GM23338 (cell line): ENCODE results near the gene IGFBP6. TPM values are rescaled to one million over a fixed set of nuclear protein-coding genes. Genes with fewer than 3 reads are reported as not detected.

ENCODE experiments used
- ATAC-seq: fragments of 200-7000 bp; cut with Tn5 transposase; 3 replicates; pipeline ENCODE4 v1.9.1; 2020
- DNase-seq: peaks from one replicate; pipeline ENCODE4 v3.0.0-alpha.2; 2015; ENCODE audit warnings: low spot score
- H2AFZ ChIP-seq: fragments of 200-600 bp; sonication (generic); 2 replicates; pipeline ENCODE4 v1.8.0; 2016; ENCODE audit warnings: antibody characterized with exemption, mild to moderate bottlenecking, moderate library complexity
- H3F3A ChIP-seq: fragments of 200-600 bp; sonication (generic); replicated peaks from 2 replicates; pipeline ENCODE4 v1.8.0; 2017; ENCODE audit warnings: antibody characterized with exemption, mixed run types, low read depth
- H3K27ac ChIP-seq: fragments of 200-600 bp; sonication (generic); 2 replicates; pipeline ENCODE4 v1.6.1; 2016; ENCODE audit warnings: low read depth
- H3K27me3 ChIP-seq: fragments of 200-600 bp; sonication (generic); 2 replicates; pipeline ENCODE4 v1.8.0; 2016; ENCODE audit warnings: mild to moderate bottlenecking, mixed run types, moderate library complexity; ENCODE audit not compliant: insufficient read depth
- H3K36me3 ChIP-seq: fragments of 200-600 bp; sonication (generic); 2 replicates; pipeline ENCODE4 v1.8.0; 2016; ENCODE audit warnings: mild to moderate bottlenecking; ENCODE audit not compliant: insufficient read depth
- H3K4me1 ChIP-seq: fragments of 200-600 bp; sonication (generic); 2 replicates; pipeline ENCODE4 v1.8.0; 2016; ENCODE audit warnings: mild to moderate bottlenecking, moderate library complexity; ENCODE audit not compliant: insufficient read depth
- H3K4me2 ChIP-seq: fragments of 200-600 bp; sonication (generic); 2 replicates; pipeline ENCODE4 v1.7.1; 2017; ENCODE audit warnings: mixed run types
- H3K4me3 ChIP-seq: fragments of 200-600 bp; sonication (generic); 2 replicates; pipeline ENCODE4 v1.6.1; 2016; ENCODE audit warnings: mixed run types
- H3K79me2 ChIP-seq: fragments of 200-600 bp; sonication (generic); replicated peaks from 2 replicates; pipeline ENCODE4 v1.8.0; 2017; ENCODE audit warnings: mild to moderate bottlenecking; ENCODE audit not compliant: insufficient read depth
- H3K9me2 ChIP-seq: fragments of 200-600 bp; sonication (generic); 2 replicates; pipeline ENCODE4 v1.8.0; 2017; ENCODE audit not compliant: insufficient read depth
- H4K20me1 ChIP-seq: fragments of 200-600 bp; sonication (generic); replicated peaks from 2 replicates; pipeline ENCODE4 v1.8.0; 2017; ENCODE audit warnings: mild to moderate bottlenecking; ENCODE audit not compliant: insufficient read depth
- H3K27ac Mint-ChIP-seq: 2 replicates; pipeline ENCODE4 v1.8.0; 2020; ENCODE audit warnings: inconsistent platforms, mild to moderate bottlenecking, moderate library complexity, mixed read lengths
- H3K27me3 Mint-ChIP-seq: 3 replicates; pipeline ENCODE4 v1.8.0; 2022; ENCODE audit warnings: low read depth, mild to moderate bottlenecking, moderate library complexity, mixed read lengths, inconsistent platforms; ENCODE audit not compliant: insufficient read depth, poor library complexity
- H3K36me3 Mint-ChIP-seq: 3 replicates; pipeline ENCODE4 v1.8.0; 2021; ENCODE audit warnings: low read depth, mild to moderate bottlenecking, inconsistent platforms, moderate library complexity, mixed read lengths
- H3K4me1 Mint-ChIP-seq: 3 replicates; pipeline ENCODE4 v1.8.0; 2020; ENCODE audit warnings: mild to moderate bottlenecking, inconsistent platforms, mixed read lengths
- H3K4me3 Mint-ChIP-seq: 3 replicates; pipeline ENCODE4 v1.8.0; 2021; ENCODE audit warnings: moderate library complexity, mild to moderate bottlenecking, inconsistent platforms, mixed read lengths
- H3K9me3 Mint-ChIP-seq: 3 replicates; pipeline ENCODE4 v1.8.0; 2020; ENCODE audit warnings: moderate library complexity, mild to moderate bottlenecking, inconsistent platforms, mixed read lengths
- CREB1 ChIP-seq: fragments of 250-450 bp; sonication (Bioruptor Pico); IDR thresholded peaks from 2 replicates; pipeline ENCODE4 v1.5.0; 2020; ENCODE audit warnings: low read depth, mild to moderate bottlenecking, moderate library complexity
- EZH2 ChIP-seq: fragments of 200-600 bp; sonication (generic); IDR thresholded peaks from one replicate; pipeline ENCODE4 v1.8.0; 2017; ENCODE audit warnings: antibody characterized with exemption, mild to moderate bottlenecking, low read depth; ENCODE audit not compliant: unreplicated experiment
- EZH2phosphoT487 ChIP-seq: fragments of 200-600 bp; sonication (generic); IDR thresholded peaks from one replicate; pipeline ENCODE4 v1.8.1; 2018; ENCODE audit warnings: antibody characterized with exemption; ENCODE audit not compliant: unreplicated experiment
- POLR2AphosphoS5 ChIP-seq: IDR thresholded peaks from 2 replicates; pipeline ENCODE4 v1.6.1; 2016; ENCODE audit warnings: antibody characterized with exemption, low read depth
- STAT1 ChIP-seq: IDR thresholded peaks from one replicate; pipeline ENCODE4 v1.6.1; 2016; ENCODE audit warnings: antibody characterized with exemption; ENCODE audit not compliant: unreplicated experiment
- ZNF331 ChIP-seq: fragments of 250-450 bp; sonication (Bioruptor Pico); IDR thresholded peaks from 2 replicates; pipeline ENCODE4 v1.5.0; 2020; ENCODE audit warnings: low read depth, mild to moderate bottlenecking, moderate library complexity
- polyA plus RNA-seq: library from polyadenylated mRNA; unstranded; fragments of >200 nt; fragmentation: Nextera tagmentation; extraction: Ambion mirVana; gene quantifications from 2 replicates; pipeline ENCODE4 v1.2.1, GENCODE V29; 2016
- total RNA-seq: library from RNA; depleted of rRNA; stranded (reverse); fragments of >200 nt; shearing (Covaris generic); gene quantifications from 2 replicates; pipeline ENCODE4 v1.2.3, GENCODE V29; 2014
- TF ChIP-seq, protein P1 (sequence below): IDR thresholded peaks from one replicate; pipeline ENCODE4 v1.6.1; 2018; ENCODE audit warnings: antibody characterized with exemption; ENCODE audit not compliant: unreplicated experiment
- TF ChIP-seq, protein P2 (sequence below), 2 experiments: fragments of 200-600 bp in 1 of 2; sonication (generic) in 1 of 2; conservative IDR thresholded peaks; 2 replicates each; pipeline versions ENCODE4 v1.5.1 to v1.6.1; 2016 to 2017; ENCODE audit warnings: antibody characterized with exemption in 2 of 2, low read depth in 2 of 2, mild to moderate bottlenecking in 2 of 2, moderate library complexity in 1 of 2
- TF ChIP-seq, protein P3 (sequence below): fragments of 250-450 bp; sonication (Bioruptor Pico); IDR thresholded peaks from 2 replicates; pipeline ENCODE4 v1.5.0; 2020; ENCODE audit warnings: mild to moderate bottlenecking, moderate library complexity

IGFBP6 gene
- total and polyA plus RNA-seq, 2 experiments from 2014 or later = 14.7 to 16.6 TPM

DNA sequence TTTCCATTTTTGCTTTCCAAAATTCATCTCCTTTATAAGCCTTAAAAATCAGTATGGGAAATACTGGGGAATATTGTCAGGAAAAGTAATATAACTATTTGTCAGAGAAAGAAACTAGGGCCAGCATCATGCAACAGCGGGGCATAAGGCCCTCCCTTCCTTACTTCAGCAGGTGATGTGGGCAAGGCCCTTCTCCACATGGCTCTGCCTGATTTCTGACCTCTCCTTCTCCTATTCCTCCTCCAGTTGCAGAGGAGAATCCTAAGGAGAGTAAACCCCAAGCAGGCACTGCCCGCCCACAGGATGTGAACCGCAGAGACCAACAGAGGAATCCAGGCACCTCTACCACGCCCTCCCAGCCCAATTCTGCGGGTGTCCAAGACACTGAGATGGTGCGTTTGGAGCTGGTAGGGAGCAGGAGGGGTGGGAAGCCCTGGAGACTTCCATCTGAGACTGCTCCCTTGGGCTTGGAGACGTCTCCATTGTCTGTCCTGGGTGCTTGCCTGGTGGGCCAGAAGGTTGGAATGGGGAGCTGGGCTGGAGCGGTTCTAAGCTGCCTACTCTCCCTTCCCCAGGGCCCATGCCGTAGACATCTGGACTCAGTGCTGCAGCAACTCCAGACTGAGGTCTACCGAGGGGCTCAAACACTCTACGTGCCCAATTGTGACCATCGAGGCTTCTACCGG lies 3.1 kb downstream of the IGFBP6 start:
- no peak for ATAC-seq
- DNase-seq = no peak
- TF ChIP-seq EZH2 = no peak
- TF ChIP-seq CREB1 (CRISPR knock-in tag) = no peak
- TF ChIP-seq ZNF331 = no peak
- TF ChIP-seq EZH2phosphoT487 = no peak
- no peaks in the 10 kb centered on the region for H3K36me3 ChIP-seq
- no peak overlapping the region for H3K4me3 Mint-ChIP-seq
- H3F3A ChIP-seq = peaks cover 20% of the 10 kb centered on the region
- no peaks in the 10 kb centered on the region for H4K20me1 ChIP-seq
- H3K9me2 ChIP-seq = no peaks in the 10 kb centered on the region
- H3K4me1 ChIP-seq = peaks cover 20% of the 10 kb centered on the region
- H3K4me2 ChIP-seq = no peak overlapping the region
- no peaks in the 10 kb centered on the region for H3K79me2 ChIP-seq
- no peak overlapping the region for H2AFZ ChIP-seq
- no peaks in the 10 kb centered on the region; the same call in 2 of the 3 replicates for H3K36me3 Mint-ChIP-seq
- H3K27ac Mint-ChIP-seq = no peak overlapping the region
- H3K27me3 Mint-ChIP-seq = peaks cover 24% of the 10 kb centered on the region
- no peak overlapping the region for H3K4me3 ChIP-seq
- H3K4me1 Mint-ChIP-seq = peaks cover 36% of the 10 kb centered on the region
- H3K9me3 Mint-ChIP-seq = no peaks in the 10 kb centered on the region
- peaks cover 22% of the 10 kb centered on the region for H3K27me3 ChIP-seq
- H3K27ac ChIP-seq = no peak overlapping the region

DNA sequence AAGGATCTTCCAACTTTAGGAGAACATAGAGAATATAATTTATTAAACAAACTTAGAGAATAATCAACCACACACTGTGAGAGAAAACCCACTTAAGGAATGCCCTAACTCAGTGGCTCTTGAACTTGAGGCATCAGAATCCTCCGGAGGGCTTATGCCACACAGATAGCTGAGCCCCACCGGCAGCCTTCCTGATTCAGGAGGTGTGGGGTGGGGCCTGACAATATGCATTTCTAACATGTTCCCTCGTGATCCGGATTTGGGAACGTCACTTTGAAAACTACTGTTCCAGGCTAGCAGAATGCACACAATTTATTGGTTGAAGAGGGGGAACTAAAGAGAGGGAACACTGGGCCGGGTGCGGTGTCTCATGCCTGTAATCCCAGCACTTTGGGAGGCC lies 3.8 kb downstream of the IGFBP6 start:
- Histone ChIP-seq H3K79me2 (no peaks in the 10 kb centered on the region), H3K4me2 (no peak overlapping the region), H3K27ac (no peak overlapping the region), H2AFZ (no peak overlapping the region), H3F3A (peaks cover 15% of the 10 kb centered on the region), H3K4me1 (peaks cover 14% of the 10 kb centered on the region), H3K9me2 (no peaks in the 10 kb centered on the region), H3K4me3 (no peak overlapping the region), H4K20me1 (no peaks in the 10 kb centered on the region), H3K36me3 (no peaks in the 10 kb centered on the region), H3K27me3 (peaks cover 16% of the 10 kb centered on the region)
- ATAC-seq (no peak), DNase-seq (no peak)
- no peaks in the 10 kb centered on the region; the same call in 2 of the 3 replicates for H3K36me3 Mint-ChIP-seq
- no peak overlapping the region for H3K27ac Mint-ChIP-seq
- peaks cover 35% of the 10 kb centered on the region for H3K4me1 Mint-ChIP-seq
- no peak overlapping the region for H3K4me3 Mint-ChIP-seq
- no peaks in the 10 kb centered on the region for H3K9me3 Mint-ChIP-seq
- H3K27me3 Mint-ChIP-seq = peaks cover 29% of the 10 kb centered on the region
- TF ChIP-seq, protein P1, sequence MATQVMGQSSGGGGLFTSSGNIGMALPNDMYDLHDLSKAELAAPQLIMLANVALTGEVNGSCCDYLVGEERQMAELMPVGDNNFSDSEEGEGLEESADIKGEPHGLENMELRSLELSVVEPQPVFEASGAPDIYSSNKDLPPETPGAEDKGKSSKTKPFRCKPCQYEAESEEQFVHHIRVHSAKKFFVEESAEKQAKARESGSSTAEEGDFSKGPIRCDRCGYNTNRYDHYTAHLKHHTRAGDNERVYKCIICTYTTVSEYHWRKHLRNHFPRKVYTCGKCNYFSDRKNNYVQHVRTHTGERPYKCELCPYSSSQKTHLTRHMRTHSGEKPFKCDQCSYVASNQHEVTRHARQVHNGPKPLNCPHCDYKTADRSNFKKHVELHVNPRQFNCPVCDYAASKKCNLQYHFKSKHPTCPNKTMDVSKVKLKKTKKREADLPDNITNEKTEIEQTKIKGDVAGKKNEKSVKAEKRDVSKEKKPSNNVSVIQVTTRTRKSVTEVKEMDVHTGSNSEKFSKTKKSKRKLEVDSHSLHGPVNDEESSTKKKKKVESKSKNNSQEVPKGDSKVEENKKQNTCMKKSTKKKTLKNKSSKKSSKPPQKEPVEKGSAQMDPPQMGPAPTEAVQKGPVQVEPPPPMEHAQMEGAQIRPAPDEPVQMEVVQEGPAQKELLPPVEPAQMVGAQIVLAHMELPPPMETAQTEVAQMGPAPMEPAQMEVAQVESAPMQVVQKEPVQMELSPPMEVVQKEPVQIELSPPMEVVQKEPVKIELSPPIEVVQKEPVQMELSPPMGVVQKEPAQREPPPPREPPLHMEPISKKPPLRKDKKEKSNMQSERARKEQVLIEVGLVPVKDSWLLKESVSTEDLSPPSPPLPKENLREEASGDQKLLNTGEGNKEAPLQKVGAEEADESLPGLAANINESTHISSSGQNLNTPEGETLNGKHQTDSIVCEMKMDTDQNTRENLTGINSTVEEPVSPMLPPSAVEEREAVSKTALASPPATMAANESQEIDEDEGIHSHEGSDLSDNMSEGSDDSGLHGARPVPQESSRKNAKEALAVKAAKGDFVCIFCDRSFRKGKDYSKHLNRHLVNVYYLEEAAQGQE = no peak
- no peak for TF ChIP-seq STAT1
- no peak for TF ChIP-seq EZH2
- TF ChIP-seq, protein P2, sequence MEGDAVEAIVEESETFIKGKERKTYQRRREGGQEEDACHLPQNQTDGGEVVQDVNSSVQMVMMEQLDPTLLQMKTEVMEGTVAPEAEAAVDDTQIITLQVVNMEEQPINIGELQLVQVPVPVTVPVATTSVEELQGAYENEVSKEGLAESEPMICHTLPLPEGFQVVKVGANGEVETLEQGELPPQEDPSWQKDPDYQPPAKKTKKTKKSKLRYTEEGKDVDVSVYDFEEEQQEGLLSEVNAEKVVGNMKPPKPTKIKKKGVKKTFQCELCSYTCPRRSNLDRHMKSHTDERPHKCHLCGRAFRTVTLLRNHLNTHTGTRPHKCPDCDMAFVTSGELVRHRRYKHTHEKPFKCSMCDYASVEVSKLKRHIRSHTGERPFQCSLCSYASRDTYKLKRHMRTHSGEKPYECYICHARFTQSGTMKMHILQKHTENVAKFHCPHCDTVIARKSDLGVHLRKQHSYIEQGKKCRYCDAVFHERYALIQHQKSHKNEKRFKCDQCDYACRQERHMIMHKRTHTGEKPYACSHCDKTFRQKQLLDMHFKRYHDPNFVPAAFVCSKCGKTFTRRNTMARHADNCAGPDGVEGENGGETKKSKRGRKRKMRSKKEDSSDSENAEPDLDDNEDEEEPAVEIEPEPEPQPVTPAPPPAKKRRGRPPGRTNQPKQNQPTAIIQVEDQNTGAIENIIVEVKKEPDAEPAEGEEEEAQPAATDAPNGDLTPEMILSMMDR (conservative IDR thresholded peaks at IDR 0.05; ENCODE audit: low read depth in 2 of 2) = no peak
- TF ChIP-seq ZNF331 = no peak
- TF ChIP-seq CREB1 (CRISPR knock-in tag) = no peak
- no peak for TF ChIP-seq POLR2AphosphoS5
- TF ChIP-seq EZH2phosphoT487 = no peak
- TF ChIP-seq, protein P3, sequence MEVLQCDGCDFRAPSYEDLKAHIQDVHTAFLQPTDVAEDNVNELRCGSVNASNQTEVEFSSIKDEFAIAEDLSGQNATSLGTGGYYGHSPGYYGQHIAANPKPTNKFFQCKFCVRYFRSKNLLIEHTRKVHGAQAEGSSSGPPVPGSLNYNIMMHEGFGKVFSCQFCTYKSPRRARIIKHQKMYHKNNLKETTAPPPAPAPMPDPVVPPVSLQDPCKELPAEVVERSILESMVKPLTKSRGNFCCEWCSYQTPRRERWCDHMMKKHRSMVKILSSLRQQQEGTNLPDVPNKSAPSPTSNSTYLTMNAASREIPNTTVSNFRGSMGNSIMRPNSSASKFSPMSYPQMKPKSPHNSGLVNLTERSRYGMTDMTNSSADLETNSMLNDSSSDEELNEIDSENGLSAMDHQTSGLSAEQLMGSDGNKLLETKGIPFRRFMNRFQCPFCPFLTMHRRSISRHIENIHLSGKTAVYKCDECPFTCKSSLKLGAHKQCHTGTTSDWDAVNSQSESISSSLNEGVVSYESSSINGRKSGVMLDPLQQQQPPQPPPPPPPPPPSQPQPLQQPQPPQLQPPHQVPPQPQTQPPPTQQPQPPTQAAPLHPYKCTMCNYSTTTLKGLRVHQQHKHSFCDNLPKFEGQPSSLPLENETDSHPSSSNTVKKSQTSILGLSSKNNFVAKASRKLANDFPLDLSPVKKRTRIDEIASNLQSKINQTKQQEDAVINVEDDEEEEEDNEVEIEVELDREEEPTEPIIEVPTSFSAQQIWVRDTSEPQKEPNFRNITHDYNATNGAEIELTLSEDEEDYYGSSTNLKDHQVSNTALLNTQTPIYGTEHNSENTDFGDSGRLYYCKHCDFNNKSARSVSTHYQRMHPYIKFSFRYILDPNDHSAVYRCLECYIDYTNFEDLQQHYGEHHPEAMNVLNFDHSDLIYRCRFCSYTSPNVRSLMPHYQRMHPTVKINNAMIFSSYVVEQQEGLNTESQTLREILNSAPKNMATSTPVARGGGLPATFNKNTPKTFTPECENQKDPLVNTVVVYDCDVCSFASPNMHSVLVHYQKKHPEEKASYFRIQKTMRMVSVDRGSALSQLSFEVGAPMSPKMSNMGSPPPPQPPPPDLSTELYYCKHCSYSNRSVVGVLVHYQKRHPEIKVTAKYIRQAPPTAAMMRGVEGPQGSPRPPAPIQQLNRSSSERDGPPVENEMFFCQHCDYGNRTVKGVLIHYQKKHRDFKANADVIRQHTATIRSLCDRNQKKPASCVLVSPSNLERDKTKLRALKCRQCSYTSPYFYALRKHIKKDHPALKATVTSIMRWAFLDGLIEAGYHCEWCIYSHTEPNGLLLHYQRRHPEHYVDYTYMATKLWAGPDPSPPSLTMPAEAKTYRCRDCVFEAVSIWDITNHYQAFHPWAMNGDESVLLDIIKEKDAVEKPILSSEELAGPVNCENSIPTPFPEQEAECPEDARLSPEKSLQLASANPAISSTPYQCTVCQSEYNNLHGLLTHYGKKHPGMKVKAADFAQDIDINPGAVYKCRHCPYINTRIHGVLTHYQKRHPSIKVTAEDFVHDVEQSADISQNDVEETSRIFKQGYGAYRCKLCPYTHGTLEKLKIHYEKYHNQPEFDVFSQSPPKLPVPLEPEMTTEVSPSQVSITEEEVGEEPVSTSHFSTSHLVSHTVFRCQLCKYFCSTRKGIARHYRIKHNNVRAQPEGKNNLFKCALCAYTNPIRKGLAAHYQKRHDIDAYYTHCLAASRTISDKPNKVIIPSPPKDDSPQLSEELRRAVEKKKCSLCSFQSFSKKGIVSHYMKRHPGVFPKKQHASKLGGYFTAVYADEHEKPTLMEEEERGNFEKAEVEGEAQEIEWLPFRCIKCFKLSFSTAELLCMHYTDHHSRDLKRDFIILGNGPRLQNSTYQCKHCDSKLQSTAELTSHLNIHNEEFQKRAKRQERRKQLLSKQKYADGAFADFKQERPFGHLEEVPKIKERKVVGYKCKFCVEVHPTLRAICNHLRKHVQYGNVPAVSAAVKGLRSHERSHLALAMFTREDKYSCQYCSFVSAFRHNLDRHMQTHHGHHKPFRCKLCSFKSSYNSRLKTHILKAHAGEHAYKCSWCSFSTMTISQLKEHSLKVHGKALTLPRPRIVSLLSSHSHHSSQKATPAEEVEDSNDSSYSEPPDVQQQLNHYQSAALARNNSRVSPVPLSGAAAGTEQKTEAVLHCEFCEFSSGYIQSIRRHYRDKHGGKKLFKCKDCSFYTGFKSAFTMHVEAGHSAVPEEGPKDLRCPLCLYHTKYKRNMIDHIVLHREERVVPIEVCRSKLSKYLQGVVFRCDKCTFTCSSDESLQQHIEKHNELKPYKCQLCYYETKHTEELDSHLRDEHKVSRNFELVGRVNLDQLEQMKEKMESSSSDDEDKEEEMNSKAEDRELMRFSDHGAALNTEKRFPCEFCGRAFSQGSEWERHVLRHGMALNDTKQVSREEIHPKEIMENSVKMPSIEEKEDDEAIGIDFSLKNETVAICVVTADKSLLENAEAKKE (CRISPR knock-in tag) = no peak
